Fibroblast of lung (primary cell): ENCODE data around the gene PMFBP1.

Experiments used
- EZH2 ChIP-seq: IDR thresholded peaks from 2 replicates; pipeline ENCODE4 v1.5.1; 2012; ENCODE audit warnings: low read length, control low read depth, mild to moderate bottlenecking; ENCODE audit errors: missing control alignments
- TF ChIP-seq, protein P1 (sequence below), 2 donors: IDR thresholded peaks in 1 of 2; conservative IDR thresholded peaks in 1 of 2; 1 replicate in 1 of 2; 2 replicates in 1 of 2; pipeline ENCODE4 v1.5.1; 2011 to 2012; ENCODE audit warnings: low read length in 2 of 2, control low read depth in 1 of 2, inconsistent platforms in 1 of 2, low read depth in 1 of 2, mild to moderate bottlenecking in 1 of 2

DNA sequence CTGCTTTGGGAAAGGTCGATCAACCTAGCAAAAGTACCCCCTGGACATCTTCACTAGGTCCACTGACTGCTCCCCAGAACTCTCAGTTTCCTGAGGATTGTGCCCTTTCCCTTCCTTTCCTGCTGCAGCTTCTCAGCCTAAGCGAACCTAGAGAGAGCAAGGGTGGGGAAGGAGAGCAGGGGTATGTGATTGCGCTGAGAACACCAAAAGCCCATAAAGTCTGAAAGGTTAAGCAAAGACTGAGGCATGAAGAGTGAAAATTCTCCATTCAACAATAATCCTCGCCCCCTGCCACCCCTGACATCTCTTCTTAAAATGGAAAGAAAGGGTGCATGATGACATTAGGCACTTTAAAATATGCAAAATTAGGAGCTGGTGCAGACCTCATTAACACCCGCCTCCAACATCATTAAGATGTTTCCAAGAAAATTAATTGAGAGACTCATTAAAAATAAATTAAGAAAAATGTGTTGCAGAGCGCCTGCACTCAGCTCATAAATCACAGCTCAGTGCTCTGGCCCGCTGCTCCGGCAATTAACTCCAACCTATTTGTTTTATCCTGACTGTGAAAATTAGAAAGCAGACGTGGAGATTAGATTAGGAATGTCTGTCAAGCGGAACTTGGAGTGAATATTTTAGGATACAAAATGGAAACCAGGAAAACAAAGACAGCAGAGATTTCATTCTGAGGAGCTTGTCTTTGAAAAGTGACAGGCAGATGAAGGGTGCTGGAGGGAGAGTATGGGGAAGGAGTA lies 49.1 kb upstream of the PMFBP1 start:
- TF ChIP-seq, protein P1, sequence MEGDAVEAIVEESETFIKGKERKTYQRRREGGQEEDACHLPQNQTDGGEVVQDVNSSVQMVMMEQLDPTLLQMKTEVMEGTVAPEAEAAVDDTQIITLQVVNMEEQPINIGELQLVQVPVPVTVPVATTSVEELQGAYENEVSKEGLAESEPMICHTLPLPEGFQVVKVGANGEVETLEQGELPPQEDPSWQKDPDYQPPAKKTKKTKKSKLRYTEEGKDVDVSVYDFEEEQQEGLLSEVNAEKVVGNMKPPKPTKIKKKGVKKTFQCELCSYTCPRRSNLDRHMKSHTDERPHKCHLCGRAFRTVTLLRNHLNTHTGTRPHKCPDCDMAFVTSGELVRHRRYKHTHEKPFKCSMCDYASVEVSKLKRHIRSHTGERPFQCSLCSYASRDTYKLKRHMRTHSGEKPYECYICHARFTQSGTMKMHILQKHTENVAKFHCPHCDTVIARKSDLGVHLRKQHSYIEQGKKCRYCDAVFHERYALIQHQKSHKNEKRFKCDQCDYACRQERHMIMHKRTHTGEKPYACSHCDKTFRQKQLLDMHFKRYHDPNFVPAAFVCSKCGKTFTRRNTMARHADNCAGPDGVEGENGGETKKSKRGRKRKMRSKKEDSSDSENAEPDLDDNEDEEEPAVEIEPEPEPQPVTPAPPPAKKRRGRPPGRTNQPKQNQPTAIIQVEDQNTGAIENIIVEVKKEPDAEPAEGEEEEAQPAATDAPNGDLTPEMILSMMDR (conservative IDR thresholded peaks at IDR 0.05 in 1 of 2, IDR thresholded peaks at IDR 0.05 in 1 of 2; ENCODE audit: low read depth in 1 of 2, low read length in 2 of 2) = no peak
- no peak for TF ChIP-seq EZH2
